Left lung (tissue), 10 donors: ENCODE measurements around the gene ZNF536. TPM values are rescaled to one million over a fixed set of nuclear protein-coding genes. Genes with fewer than 3 reads are reported as not detected.
"Not testable (repeated sequence)": the region's sequence is repeated elsewhere in the genome, so short reads cannot be mapped to it uniquely, and the experiment has no call there.

ENCODE experiments used
- ATAC-seq: fragments of 200-7000 bp; cut with Tn5 transposase; one replicate; pipeline ENCODE4 v1.9.1; 2020; ENCODE audit warnings: moderate library complexity
- DNase-seq, 4 donors: peaks; one replicate each; pipeline ENCODE4 v3.0.0-alpha.2; 2013 to 2020
- H3K27ac ChIP-seq, 2 donors: fragments of 200-600 bp; sonication (generic) in 1 of 2; one replicate each; pipeline versions ENCODE4 v1.5.0 to v1.8.0; 2020 to 2021
- H3K27me3 ChIP-seq, 2 donors: fragments of 200-600 bp; sonication (generic) in 1 of 2; one replicate each; pipeline versions ENCODE4 v1.5.0 to v1.8.0; 2020 to 2021
- H3K36me3 ChIP-seq, 2 donors: fragments of 200-600 bp; sonication (generic) in 1 of 2; one replicate each; pipeline versions ENCODE4 v1.5.0 to v1.8.0; 2020 to 2021
- H3K4me1 ChIP-seq, 2 donors: fragments of 200-600 bp; one replicate each; pipeline ENCODE4 v1.8.0; 2021
- H3K4me3 ChIP-seq, 2 donors: fragments of 200-600 bp; sonication (generic) in 1 of 2; one replicate each; pipeline versions ENCODE4 v1.5.0 to v1.8.0; 2020 to 2021; ENCODE audit warnings: mild to moderate bottlenecking in 1 of 2
- H3K9me3 ChIP-seq, 2 donors: fragments of 200-600 bp; sonication (generic) in 1 of 2; one replicate each; pipeline versions ENCODE4 v1.5.0 to v1.8.0; 2020 to 2021
- CTCF ChIP-seq, 2 donors: fragments of 200-600 bp; sonication (generic) in 1 of 2; IDR thresholded peaks; one replicate each; pipeline versions ENCODE4 v1.5.0 to v1.8.0; 2021; ENCODE audit warnings: antibody characterized with exemption in 2 of 2
- intact Hi-C, 2 donors: fragments of 100-400 bp; cut with DNase I; formaldehyde crosslinking; loops; one replicate each; pipeline versions ENCODE4 v1.11.2 to v1.14.2; 2022
- polyA plus RNA-seq, 6 donors: library from polyadenylated mRNA; unstranded; fragments of 120-200 nt; gene quantifications; one replicate each; pipeline ENCODE4 v1.2.1, GENCODE V29; 2013; ENCODE audit not compliant: insufficient read length in 6 of 6
- total RNA-seq, 2 donors: library from RNA; stranded (reverse); fragmentation: NEBNext Ultra II Directional; extraction: Animal tissue kit (Norgen Biotek cat#: 25700); gene quantifications; one replicate each; pipeline ENCODE4 v1.2.1, GENCODE V29; 2021
- donor health status: DM: no; HTN: yes; CAD: no.
- donor health status: DM: no; HTN: no; CAD: no.

Gene ZNF536
- total and polyA plus RNA-seq, 8 donors = 0.50 to 6.5 (median 3.6) TPM

GRCh38 chr19:30341611-30342201 is 30.5 kb upstream of the ZNF536 start:
- no peak overlapping the region for H3K4me3 ChIP-seq
- H3K27me3 ChIP-seq = peaks cover 0 to 7% of the 10 kb centered on the region in 2 donors
- H3K9me3 ChIP-seq = no peaks in the 10 kb centered on the region
- no peaks in the 10 kb centered on the region for H3K36me3 ChIP-seq
- DNase-seq (peak in 1 of 4 donors; percentile 28), ATAC-seq (no peak)
- no peak overlapping the region for H3K27ac ChIP-seq
- intact Hi-C loops = no loop called here
- TF ChIP-seq CTCF (IDR thresholded peaks at IDR 0.05) = no peak
- no peaks in the 10 kb centered on the region for H3K4me1 ChIP-seq

DNA sequence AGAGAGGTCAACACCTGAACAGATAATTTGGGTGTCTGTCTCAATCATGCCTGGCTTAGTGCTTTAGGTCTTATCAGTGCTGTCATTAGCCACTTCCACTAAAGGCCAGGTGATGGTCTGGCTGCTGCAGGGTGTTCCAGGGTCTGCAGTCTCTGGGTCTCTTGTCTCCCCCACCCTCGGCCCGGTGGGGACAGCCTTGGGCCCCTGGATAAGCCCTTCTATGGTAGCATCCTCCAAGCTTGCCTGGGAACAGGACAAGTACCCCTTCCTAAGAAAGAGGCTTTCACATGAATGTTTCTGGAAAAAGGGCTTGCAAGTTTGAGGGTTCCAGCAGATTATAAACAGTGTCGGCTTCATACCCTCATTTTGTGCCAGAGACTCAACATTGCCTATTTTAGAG is 29.3 kb upstream of the ZNF536 start:
- peaks cover 0 to 14% of the 10 kb centered on the region in 2 donors for H3K27me3 ChIP-seq
- H3K27ac ChIP-seq = no peak overlapping the region
- H3K9me3 ChIP-seq = no peaks in the 10 kb centered on the region
- H3K4me1 ChIP-seq = no peaks in the 10 kb centered on the region
- H3K4me3 ChIP-seq = no peak overlapping the region
- no peak for TF ChIP-seq CTCF (IDR thresholded peaks at IDR 0.05)
- ATAC-seq = no peak
- no peaks in the 10 kb centered on the region for H3K36me3 ChIP-seq
- intact Hi-C loops = no loop called here
- DNase-seq = no peak

GRCh38 chr19:30344446-30345425 is 27.4 kb upstream of the ZNF536 start:
- no peaks in the 10 kb centered on the region for H3K36me3 ChIP-seq
- intact Hi-C loops = no loop called here
- no peak overlapping the region for H3K4me3 ChIP-seq
- no peak for DNase-seq
- H3K27me3 ChIP-seq = peaks cover 0 to 11% of the 10 kb centered on the region in 2 donors
- no peak for ATAC-seq
- H3K4me1 ChIP-seq = no peaks in the 10 kb centered on the region
- no peak overlapping the region for H3K27ac ChIP-seq
- no peaks in the 10 kb centered on the region for H3K9me3 ChIP-seq
- TF ChIP-seq CTCF (IDR thresholded peaks at IDR 0.05) = no peak

- H3K4me3 ChIP-seq = no peak overlapping the region
Measured at GRCh38 chr19:30345686-30346085, 26.5 kb upstream of the ZNF536 start.

DNA sequence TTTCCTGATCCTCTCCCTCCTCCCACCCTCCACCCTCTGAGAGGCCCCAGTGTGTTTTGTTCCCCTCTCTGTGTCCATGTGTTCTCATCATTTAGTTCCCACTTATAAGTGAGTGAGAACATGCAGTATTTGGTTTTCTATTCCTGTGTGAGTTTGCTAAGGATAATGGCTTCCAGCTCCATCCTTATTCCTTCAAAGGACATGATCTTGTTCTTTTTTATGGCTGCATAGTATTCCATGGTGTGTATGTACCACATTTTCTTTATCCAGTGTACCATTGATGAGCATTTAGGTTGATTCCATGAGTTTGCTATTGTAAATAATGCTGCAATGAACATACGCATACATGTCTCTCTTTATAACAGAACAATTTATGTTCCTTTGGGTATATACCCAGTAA is 25.7 kb upstream of the ZNF536 start:
- H3K4me1 ChIP-seq, H3K36me3 ChIP-seq, intact Hi-C loops, DNase-seq, H3K9me3 ChIP-seq, H3K4me3 ChIP-seq, H3K27ac ChIP-seq, H3K27me3 ChIP-seq, ATAC-seq: not testable (repeated sequence)

More at GRCh38 chr19:30345686-30346085, 26.5 kb upstream of the ZNF536 start:
- no peaks in the 10 kb centered on the region for H3K36me3 ChIP-seq
- no peaks in the 10 kb centered on the region for H3K9me3 ChIP-seq
- TF ChIP-seq CTCF (IDR thresholded peaks at IDR 0.05) = no peak
- intact Hi-C loops = no loop called here
- H3K27me3 ChIP-seq = peaks cover 0 to 7% of the 10 kb centered on the region in 2 donors
- ATAC-seq (no peak), DNase-seq (no peak)
- H3K27ac ChIP-seq = no peak overlapping the region
- H3K4me1 ChIP-seq = no peaks in the 10 kb centered on the region
